ENCODE results near the gene C5orf63. TPM values are rescaled to one million over a fixed set of nuclear protein-coding genes. Genes with fewer than 3 reads are reported as not detected.
"Not testable (repeated sequence)": the region's sequence is repeated elsewhere in the genome, so short reads cannot be mapped to it uniquely, and the experiment has no call there.

The C5orf63 gene
- total RNA-seq, 4 donors from 2014 or later: 2.1 to 3.6 (median 3.3) TPM

DNA sequence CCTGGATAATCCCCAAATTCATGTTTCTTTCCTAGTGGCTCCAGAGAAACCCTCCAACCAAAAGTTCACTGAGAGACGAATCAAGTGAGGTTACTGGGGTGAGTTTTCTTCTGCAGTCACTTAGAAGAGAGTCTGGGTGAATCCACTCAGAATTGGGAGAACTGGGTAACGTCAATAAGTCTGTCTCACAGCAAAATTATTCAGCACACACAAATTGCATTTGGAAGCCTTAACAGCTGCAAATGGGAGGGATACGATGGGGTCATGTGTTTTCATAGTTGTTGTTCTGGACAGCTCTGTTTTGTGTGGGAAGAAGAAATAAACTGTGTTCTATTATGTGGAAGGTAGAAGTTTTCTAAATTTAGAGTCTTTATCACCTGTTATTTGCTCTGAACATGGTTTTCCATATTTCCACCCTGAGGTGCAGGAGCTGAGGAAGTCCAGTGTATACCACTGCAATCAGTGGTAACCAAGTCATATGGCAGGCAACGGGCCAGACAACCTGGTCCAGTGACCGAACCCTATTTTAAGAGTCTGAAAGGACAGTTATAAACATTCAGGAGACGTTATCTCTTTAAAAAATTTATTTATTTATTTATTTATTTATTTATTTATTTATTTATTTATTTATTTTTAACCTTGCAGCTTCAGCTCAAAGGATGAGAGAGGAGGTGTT lies 64.9 kb downstream of the C5orf63 start:
- intact Hi-C loops (cut with DNase I; ENCODE audit: low total_unique reads): no loop called here
- TF ChIP-seq, protein P1, sequence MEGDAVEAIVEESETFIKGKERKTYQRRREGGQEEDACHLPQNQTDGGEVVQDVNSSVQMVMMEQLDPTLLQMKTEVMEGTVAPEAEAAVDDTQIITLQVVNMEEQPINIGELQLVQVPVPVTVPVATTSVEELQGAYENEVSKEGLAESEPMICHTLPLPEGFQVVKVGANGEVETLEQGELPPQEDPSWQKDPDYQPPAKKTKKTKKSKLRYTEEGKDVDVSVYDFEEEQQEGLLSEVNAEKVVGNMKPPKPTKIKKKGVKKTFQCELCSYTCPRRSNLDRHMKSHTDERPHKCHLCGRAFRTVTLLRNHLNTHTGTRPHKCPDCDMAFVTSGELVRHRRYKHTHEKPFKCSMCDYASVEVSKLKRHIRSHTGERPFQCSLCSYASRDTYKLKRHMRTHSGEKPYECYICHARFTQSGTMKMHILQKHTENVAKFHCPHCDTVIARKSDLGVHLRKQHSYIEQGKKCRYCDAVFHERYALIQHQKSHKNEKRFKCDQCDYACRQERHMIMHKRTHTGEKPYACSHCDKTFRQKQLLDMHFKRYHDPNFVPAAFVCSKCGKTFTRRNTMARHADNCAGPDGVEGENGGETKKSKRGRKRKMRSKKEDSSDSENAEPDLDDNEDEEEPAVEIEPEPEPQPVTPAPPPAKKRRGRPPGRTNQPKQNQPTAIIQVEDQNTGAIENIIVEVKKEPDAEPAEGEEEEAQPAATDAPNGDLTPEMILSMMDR (IDR thresholded peaks at IDR 0.05 in 4 of 5, conservative IDR thresholded peaks at IDR 0.05 in 1 of 5): no peak
- TF ChIP-seq POLR2A (IDR thresholded peaks at IDR 0.05): no peak

DNA sequence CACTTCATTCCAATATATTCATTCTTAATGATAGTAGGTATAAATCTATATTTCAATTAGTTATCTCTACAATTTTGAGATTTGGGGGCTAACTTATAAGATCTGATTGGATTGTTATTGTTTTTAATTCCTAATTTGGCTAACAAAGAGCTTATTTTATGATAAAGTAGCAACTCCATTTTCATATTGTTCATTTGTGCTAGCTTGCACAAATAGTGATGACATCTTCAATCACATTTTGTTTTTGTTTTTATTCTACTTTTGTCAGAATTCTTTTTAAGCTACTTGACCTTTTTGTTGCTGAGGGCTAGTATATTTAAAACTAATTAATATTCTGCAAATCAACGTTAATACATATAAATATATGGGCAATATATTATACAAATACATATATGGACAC lies 65.8 kb downstream of the C5orf63 start:
- no peak for TF ChIP-seq POLR2A (IDR thresholded peaks at IDR 0.05)
- TF ChIP-seq, protein P1 (IDR thresholded peaks at IDR 0.05 in 4 of 5, conservative IDR thresholded peaks at IDR 0.05 in 1 of 5): no peak
- Histone ChIP-seq H3K4me3 (no peak overlapping the region), H3K9me3 (no peaks in the 10 kb centered on the region), H3K36me3 (no peaks in the 10 kb centered on the region), H3K4me1 (peaks cover 47 to 51% of the 10 kb centered on the region in 2 donors), H3K27ac (peak overlapping the region in 2 of 4 donors; percentile 51 to 63), H3K27me3 (no peaks in the 10 kb centered on the region)
- ATAC-seq: no peak
- in situ Hi-C loops (cut with MboI; ENCODE audit: low sequenced_read_pairs in 4 of 4): no loop called here
- intact Hi-C loops (cut with DNase I; ENCODE audit: low total_unique reads): no loop called here
- DNase-seq: no peak

More for the DNA sequence above, 64.9 kb downstream of the C5orf63 start:
- peak overlapping the region in 3 of 4 donors; percentile 44 to 63 (median 51) for H3K27ac ChIP-seq
- H3K4me3 ChIP-seq: no peak overlapping the region
- no peaks in the 10 kb centered on the region for H3K36me3 ChIP-seq
- ATAC-seq (peak in 1 of 2 donors; percentile 44), DNase-seq (peak in 1 of 2 donors; percentile 37)
- H3K9me3 ChIP-seq: no peaks in the 10 kb centered on the region
- H3K27me3 ChIP-seq: no peaks in the 10 kb centered on the region
- H3K4me1 ChIP-seq: peaks cover 47 to 51% of the 10 kb centered on the region in 2 donors
- in situ Hi-C loops (cut with MboI; ENCODE audit: low sequenced_read_pairs in 4 of 4): no loop called here

DNA sequence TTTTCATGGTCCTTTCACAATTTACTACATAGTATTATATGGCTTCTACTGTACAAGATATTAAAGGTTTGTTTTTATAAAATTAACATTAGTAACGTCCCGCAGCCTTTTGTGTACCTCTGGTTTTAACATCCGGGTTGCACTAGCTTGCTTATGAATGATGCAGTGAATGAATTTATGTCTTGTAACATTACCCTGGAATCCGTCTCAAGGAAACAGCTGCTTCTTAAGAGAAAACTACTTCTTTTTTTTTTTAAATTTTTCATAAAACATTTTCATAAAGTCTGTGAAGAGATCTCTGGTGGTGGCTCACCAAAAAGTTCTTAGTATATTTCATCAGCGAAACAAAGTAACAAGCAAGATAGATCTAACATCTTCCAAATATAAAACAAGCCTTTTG lies 66.6 kb downstream of the C5orf63 start:
- TF ChIP-seq POLR2A (IDR thresholded peaks at IDR 0.05): no peak
- TF ChIP-seq, protein P1 (IDR thresholded peaks at IDR 0.05 in 4 of 5, conservative IDR thresholded peaks at IDR 0.05 in 1 of 5): no peak

DNA sequence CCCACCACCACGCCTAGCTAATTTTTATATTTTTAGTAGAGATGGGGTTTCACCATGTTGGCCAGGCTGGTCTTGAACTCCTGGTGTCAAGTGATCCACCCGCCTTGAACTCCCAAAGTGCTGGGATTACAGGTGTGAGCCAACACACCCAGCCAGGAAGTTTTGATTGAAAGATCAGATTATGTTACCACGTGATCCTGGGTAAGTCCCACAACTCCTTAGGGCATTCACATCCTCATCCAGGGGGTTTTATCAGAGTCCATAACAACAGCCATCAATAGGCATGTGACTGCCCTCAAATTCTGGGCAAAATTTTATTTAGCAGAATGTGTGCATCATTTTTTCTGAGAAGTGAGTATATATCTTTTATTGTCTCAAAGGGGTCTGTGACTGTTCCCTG lies 68.0 kb downstream of the C5orf63 start:
- H3K9me3 ChIP-seq; H3K36me3 ChIP-seq; in situ Hi-C loops (cut with MboI; ENCODE audit: low sequenced_read_pairs in 4 of 4); ATAC-seq; intact Hi-C loops (cut with DNase I; ENCODE audit: low total_unique reads); H3K27me3 ChIP-seq; H3K27ac ChIP-seq; H3K4me3 ChIP-seq; DNase-seq: not testable (repeated sequence)
- H3K4me1 ChIP-seq: peaks cover 27 to 34% of the 10 kb centered on the region in 2 donors

More for the DNA sequence above, 66.6 kb downstream of the C5orf63 start:
- peak overlapping the region in 2 of 4 donors; percentile 4 to 14 for H3K4me3 ChIP-seq
- in situ Hi-C loops (cut with MboI; ENCODE audit: low sequenced_read_pairs in 4 of 4) (no loop called here), intact Hi-C loops (cut with DNase I; ENCODE audit: low total_unique reads) (no loop called here)
- no peaks in the 10 kb centered on the region for H3K9me3 ChIP-seq
- H3K27me3 ChIP-seq: no peaks in the 10 kb centered on the region
- H3K36me3 ChIP-seq: no peaks in the 10 kb centered on the region
- H3K27ac ChIP-seq: peak overlapping the region in 3 of 4 donors; percentile 44 to 63 (median 51)
- DNase-seq (no peak), ATAC-seq (no peak)
- peaks cover 40 to 47% of the 10 kb centered on the region in 2 donors for H3K4me1 ChIP-seq

DNA sequence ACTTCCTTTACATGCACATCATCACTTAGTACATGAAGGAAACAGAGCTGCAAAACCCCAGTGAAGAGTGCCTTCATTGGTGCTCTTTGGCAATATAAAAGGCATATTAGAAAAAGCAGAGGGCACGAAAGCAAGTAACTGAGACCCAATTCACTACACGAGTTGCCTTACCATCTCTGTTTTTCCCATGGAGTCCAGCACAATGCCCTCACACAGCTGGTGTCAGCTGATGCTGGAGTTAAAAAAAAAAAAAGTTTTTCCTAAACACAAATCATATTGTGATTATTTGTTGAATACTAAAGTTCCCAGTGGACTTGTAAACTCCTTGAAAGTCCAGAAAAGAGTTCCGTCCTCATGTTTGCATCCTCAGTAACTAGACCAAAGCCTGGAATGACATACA lies 68.6 kb downstream of the C5orf63 start:
- intact Hi-C loops (cut with DNase I; ENCODE audit: low total_unique reads): no loop called here
- Histone ChIP-seq H3K27ac (peak overlapping the region in 1 of 4 donors; percentile 16), H3K4me1 (peaks cover 21 to 31% of the 10 kb centered on the region in 2 donors), H3K4me3 (no peak overlapping the region), H3K36me3 (no peaks in the 10 kb centered on the region), H3K27me3 (no peaks in the 10 kb centered on the region), H3K9me3 (no peaks in the 10 kb centered on the region)
- no peak for TF ChIP-seq POLR2A (IDR thresholded peaks at IDR 0.05)
- TF ChIP-seq, protein P1 (IDR thresholded peaks at IDR 0.05 in 4 of 5, conservative IDR thresholded peaks at IDR 0.05 in 1 of 5): no peak
- no peak for ATAC-seq
- DNase-seq: no peak
- in situ Hi-C loops (cut with MboI; ENCODE audit: low sequenced_read_pairs in 4 of 4): no loop called here

All from gastrocnemius medialis (tissue), 4 donors.